HepG2 (cell line): ENCODE measurements around the gene SLC45A3. TPM values are rescaled to one million over a fixed set of nuclear protein-coding genes. Genes with fewer than 3 reads are reported as not detected.

ENCODE experiments used
- ATAC-seq: fragments of 200-7000 bp; cut with Tn5 transposase; 3 replicates; pipeline ENCODE4 v1.9.1; 2020; ENCODE audit warnings: mild to moderate bottlenecking, moderate library complexity
- BruUV-seq: library from RNA; stranded (reverse); fragments of 400-500 nt; replicated peaks from 2 replicates; lab custom pipeline; 2021; lab: Mats Ljungman, UMichigan
- CTCF ChIA-PET: fragments of 300-600 bp; formaldehyde crosslinking; extraction: SDS; loops from one replicate; lab custom pipeline; 2021; ENCODE audit warnings: low total read pairs, inconsistent platforms, low intra/inter-chr PET ratio; lab: Yijun Ruan, JAX
- POLR2A ChIA-PET: fragments of 350-600 bp; sonication (Branson Sonifier 250); formaldehyde crosslinking; loops from one replicate; lab custom pipeline; 2020; ENCODE audit warnings: antibody characterized with exemption, inconsistent platforms; lab: Yijun Ruan, JAX
- DNase-seq: peaks from one replicate; pipeline ENCODE4 v3.0.0-alpha.2; 2015; ENCODE audit warnings: low spot score
- FAIRE-seq: peaks from 3 replicates; lab custom pipeline; 2011; peaks lifted over from hg19 to GRCh38; lab: Jason Lieb, UNC
- H2AFZ ChIP-seq: one replicate; pipeline ENCODE4 v1.6.1; 2011; ENCODE audit warnings: low read length, inconsistent platforms
- H3K27ac ChIP-seq: fragments of 300-600 bp; 3 replicates; pipeline ENCODE4 v1.8.0; 2011; ENCODE audit warnings: mixed run types, mild to moderate bottlenecking, mixed read lengths, low read length, inconsistent platforms; ENCODE audit not compliant: insufficient read depth; ENCODE audit errors: extremely low read length
- H3K27me3 ChIP-seq, 2 experiments: fragments of 200-600 bp in 1 of 2; 2 replicates in 1 of 2; 3 replicates in 1 of 2; pipeline versions ENCODE4 v1.6.0 to v1.8.0; 2011; ENCODE audit warnings: low read length in 2 of 2, mild to moderate bottlenecking in 2 of 2, moderate library complexity in 2 of 2, inconsistent platforms in 1 of 2; ENCODE audit not compliant: insufficient read depth in 2 of 2, control insufficient read depth in 1 of 2
- H3K36me3 ChIP-seq, 2 experiments: fragments of 200-600 bp in 1 of 2; replicated peaks in 1 of 2; 2 replicates in 1 of 2; 3 replicates in 1 of 2; pipeline versions ENCODE4 v1.5.1 to v1.8.0; 2011; ENCODE audit warnings: low read length in 2 of 2, inconsistent platforms in 1 of 2; ENCODE audit not compliant: insufficient read depth in 2 of 2, control insufficient read depth in 1 of 2
- H3K4me1 ChIP-seq: 2 replicates; pipeline ENCODE4 v1.5.1; 2012; ENCODE audit warnings: low read length, inconsistent platforms; ENCODE audit not compliant: insufficient read depth
- H3K4me2 ChIP-seq: 2 replicates; pipeline ENCODE4 v1.6.0; 2011; ENCODE audit warnings: low read depth, low read length, inconsistent platforms
- H3K4me3 ChIP-seq, 3 experiments: fragments of 200-600 bp in 1 of 3; sonication (generic), shearing (Covaris generic) in 1 of 3; replicated peaks in 1 of 3; 2 replicates each; pipeline ENCODE4 v1.5.1; 2011 to 2016; ENCODE audit warnings: low read length in 3 of 3, inconsistent platforms in 2 of 3, low read depth in 2 of 3, mild to moderate bottlenecking in 2 of 3, control low read depth in 1 of 3, mixed read lengths in 1 of 3; ENCODE audit not compliant: insufficient read depth in 1 of 3
- H3K79me2 ChIP-seq: one replicate; pipeline ENCODE4 v1.6.1; 2011; ENCODE audit warnings: low read length, inconsistent platforms; ENCODE audit not compliant: insufficient read depth
- H3K9ac ChIP-seq: 2 replicates; pipeline ENCODE4 v1.6.0; 2011; ENCODE audit warnings: mild to moderate bottlenecking, low read depth, low read length, inconsistent platforms; ENCODE audit not compliant: insufficient read depth
- H3K9me3 ChIP-seq: 2 replicates; pipeline ENCODE4 v1.5.1; 2012; ENCODE audit warnings: mild to moderate bottlenecking, low read length
- H4K20me1 ChIP-seq: 2 replicates; pipeline ENCODE4 v1.6.0; 2011; ENCODE audit warnings: inconsistent platforms, mild to moderate bottlenecking, low read length, moderate library complexity; ENCODE audit not compliant: insufficient read depth
- CHD2 ChIP-seq: IDR thresholded peaks from 2 replicates; pipeline ENCODE4 v1.6.1; 2011; ENCODE audit warnings: low read depth, low read length, improper control_type of control experiment
- JUNB ChIP-seq: sonication (generic); formaldehyde crosslinking; IDR thresholded peaks from 2 replicates; pipeline ENCODE4 v1.8.0; 2022; ENCODE audit warnings: missing genetic modification reagents, mild to moderate bottlenecking, borderline replicate concordance
- KDM3A ChIP-seq: IDR thresholded peaks from 2 replicates; pipeline ENCODE4 v1.6.1; 2018; ENCODE audit warnings: low read depth, missing compliant biosample characterization
- KLF6 ChIP-seq: IDR thresholded peaks from 2 replicates; pipeline ENCODE4 v1.8.0; 2016; ENCODE audit warnings: missing biosample characterization, missing genetic modification reagents
- MBNL3 ChIP-seq: fragments of 250-450 bp; sonication (Bioruptor Pico); conservative IDR thresholded peaks from 2 replicates; pipeline ENCODE4 v1.8.0; 2022; ENCODE audit warnings: mild to moderate bottlenecking, inconsistent platforms
- MIER3 ChIP-seq: IDR thresholded peaks from 2 replicates; pipeline ENCODE4 v1.6.1; 2016; ENCODE audit warnings: missing compliant biosample characterization, borderline replicate concordance
- NFKB2 ChIP-seq: sonication (generic); formaldehyde crosslinking; IDR thresholded peaks from 2 replicates; pipeline ENCODE4 v1.4.0; 2020; ENCODE audit warnings: missing genetic modification reagents, borderline replicate concordance
- NRL ChIP-seq: sonication (generic); formaldehyde crosslinking; IDR thresholded peaks from 2 replicates; pipeline ENCODE4 v1.5.0; 2020; ENCODE audit warnings: missing genetic modification reagents, mild to moderate bottlenecking, moderate library complexity, borderline replicate concordance
- POGZ ChIP-seq: sonication (generic); formaldehyde crosslinking; IDR thresholded peaks from 2 replicates; pipeline ENCODE4 v1.4.0; 2020; ENCODE audit warnings: mild to moderate bottlenecking, missing genetic modification reagents
- SMARCC2 ChIP-seq: fragments of 450-650 bp; IDR thresholded peaks from 2 replicates; pipeline ENCODE4 v1.6.1; 2017; ENCODE audit warnings: antibody characterized with exemption, mild to moderate bottlenecking
- ZBTB3 ChIP-seq: sonication (generic); formaldehyde crosslinking; IDR thresholded peaks from 2 replicates; pipeline ENCODE4 v1.4.0; 2020; ENCODE audit warnings: low read depth, mild to moderate bottlenecking, moderate library complexity, missing genetic modification reagents, borderline replicate concordance
- ZBTB7A ChIP-seq: sonication (generic); formaldehyde crosslinking; IDR thresholded peaks from 2 replicates; pipeline ENCODE4 v1.8.0; 2022; ENCODE audit warnings: mild to moderate bottlenecking, missing genetic modification reagents
- ZNF597 ChIP-seq: sonication (generic); formaldehyde crosslinking; IDR thresholded peaks from 2 replicates; pipeline ENCODE4 v1.5.0; 2020; ENCODE audit warnings: missing genetic modification reagents
- WGBS: methylation state at CpG from one replicate; pipeline ENCODE4 v1.1.6; 2017; ENCODE audit warnings: low lambda C conversion rate; 5-methylcytosine and 5-hydroxymethylcytosine counted together
- in situ Hi-C: cut with HindIII; loops from 2 replicates; pipeline ENCODE4 v1.10.0; 2017; ENCODE audit warnings: low pct_unique_long_range_greater_than_20kb; ENCODE audit not compliant: extremely low pct_ligation_motif_present
- intact Hi-C: fragments of 100-400 bp; cut with micrococcal nuclease; formaldehyde crosslinking; loops from one replicate; pipeline ENCODE4 v1.10.0; 2022; ENCODE audit not compliant: unreplicated experiment
- polyA plus RNA-seq, 8 experiments: library from polyadenylated mRNA; depleted of rRNA in 3 of 8; stranded (reverse) in 7 of 8; unstranded in 1 of 8; fragments of >200 nt; fragmentation: Illumina TruSeq in 4 of 8; extraction: Trizol in 4 of 8; gene quantifications; 2 replicates each; pipeline versions ENCODE4 v1.2.1 to v1.2.3, GENCODE V29; 2011 to 2016; ENCODE audit warnings: low read depth in 4 of 8, missing spikeins in 1 of 8, mixed read lengths in 1 of 8; ENCODE audit not compliant: insufficient read depth in 1 of 8
- total RNA-seq, 5 experiments: library from RNA; depleted of rRNA; stranded (reverse); fragments of >200 nt; fragmentation: Illumina TruSeq; extraction: Trizol; gene quantifications; 2 replicates each; pipeline ENCODE4 v1.2.3, GENCODE V29; 2016; ENCODE audit warnings: low read depth in 1 of 5

SLC45A3 gene
- total and polyA plus RNA-seq, 2 of the 13 experiments (the other 11 are each of a cell fraction or from before 2014, with no cell fraction given) = 3.4 to 4.1 TPM

- no TSS peak for BruUV-seq
- POLR2A ChIA-PET = no interaction called here
- Histone ChIP-seq H3K9me3 (no peaks in the 10 kb centered on the region), H3K4me3 (no peak overlapping the region), H4K20me1 (no peaks in the 10 kb centered on the region), H3K36me3 (peaks cover 0 to 1% of the 10 kb centered on the region in 2 experiments; a peak in 1 of 5 replicates), H3K4me1 (peaks cover 43% of the 10 kb centered on the region), H3K9ac (no peak overlapping the region), H3K79me2 (no peaks in the 10 kb centered on the region), H3K27me3 (no peaks in the 10 kb centered on the region), H3K4me2 (no peak overlapping the region), H3K27ac (no peak overlapping the region), H2AFZ (no peak overlapping the region)
- no peak for ATAC-seq
- FAIRE-seq = no peak
- intact Hi-C loops (no loop called here), in situ Hi-C loops (no loop called here)
- TF ChIP-seq JUNB (CRISPR knock-in tag) (no peak), ZNF597 (CRISPR knock-in tag) (no peak)
- no peak for DNase-seq
- CTCF ChIA-PET = no interaction called here
- 93% methylated on average over 12 of the region's 24 CpGs for WGBS
Observed at GRCh38 chr1:205662791-205663190, 17.5 kb downstream of the SLC45A3 start.

GRCh38 chr1:205662135-205662738 lies 18.1 kb downstream of the SLC45A3 start:
- H3K9ac ChIP-seq = no peak overlapping the region
- H3K79me2 ChIP-seq = no peaks in the 10 kb centered on the region
- DNase-seq (no peak), ATAC-seq (no peak), FAIRE-seq (no peak)
- H3K27ac ChIP-seq = no peak overlapping the region
- no peak overlapping the region for H2AFZ ChIP-seq
- no peaks in the 10 kb centered on the region for H3K9me3 ChIP-seq
- 93% methylated on average over 11 of the region's 15 CpGs for WGBS
- H3K27me3 ChIP-seq = no peaks in the 10 kb centered on the region
- POLR2A ChIA-PET = no interaction called here
- no peaks in the 10 kb centered on the region for H4K20me1 ChIP-seq
- H3K36me3 ChIP-seq = peaks cover 0 to 1% of the 10 kb centered on the region in 2 experiments; a peak in 1 of 5 replicates
- in situ Hi-C loops = no loop called here
- peaks cover 38% of the 10 kb centered on the region for H3K4me1 ChIP-seq
- CTCF ChIA-PET = no interaction called here
- no peak overlapping the region for H3K4me2 ChIP-seq
- intact Hi-C loops = no loop called here
- no peak for TF ChIP-seq KDM3A
- no peak for TF ChIP-seq KLF6
- TF ChIP-seq SMARCC2 = no peak
- TF ChIP-seq ZBTB7A (CRISPR knock-in tag) = no peak
- TF ChIP-seq CHD2 = no peak
- no peak for TF ChIP-seq ZBTB3 (CRISPR knock-in tag)
- no peak for TF ChIP-seq POGZ (CRISPR knock-in tag)
- TF ChIP-seq MBNL3 (CRISPR knock-in tag) = no peak
- no peak for TF ChIP-seq NFKB2
- TF ChIP-seq MIER3 (CRISPR knock-in tag) = no peak
- no peak for TF ChIP-seq NRL (CRISPR knock-in tag)
- no peak overlapping the region for H3K4me3 ChIP-seq
- no TSS peak for BruUV-seq
